ENCODE measurements around the gene PPP1R16B.
A peak's percentile ranks its signal among the peaks of the same experiment; 100 is the strongest.

PPP1R16B gene

DNA sequence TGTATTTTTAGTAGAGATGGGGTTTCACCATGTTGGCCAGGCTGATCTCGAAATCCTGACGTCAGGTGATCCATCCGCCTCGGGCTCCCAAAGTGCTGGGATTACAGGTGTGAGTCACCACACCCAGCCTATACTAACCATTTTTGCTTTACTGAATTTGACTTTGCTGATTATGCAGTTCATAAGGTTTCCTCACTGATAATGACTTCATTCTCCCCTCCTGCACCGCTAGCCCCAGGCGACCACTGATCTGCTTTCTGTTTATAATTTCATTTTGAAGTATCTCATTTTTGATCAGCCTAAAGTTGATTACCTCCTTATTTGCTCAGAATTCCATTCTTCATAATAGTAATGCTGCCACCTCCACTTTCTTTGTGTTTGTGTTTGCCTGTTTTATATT, 72.0 kb downstream of the PPP1R16B start:
- DNase-seq (ENCODE audit: low read depth, low spot score): no peak

DNA sequence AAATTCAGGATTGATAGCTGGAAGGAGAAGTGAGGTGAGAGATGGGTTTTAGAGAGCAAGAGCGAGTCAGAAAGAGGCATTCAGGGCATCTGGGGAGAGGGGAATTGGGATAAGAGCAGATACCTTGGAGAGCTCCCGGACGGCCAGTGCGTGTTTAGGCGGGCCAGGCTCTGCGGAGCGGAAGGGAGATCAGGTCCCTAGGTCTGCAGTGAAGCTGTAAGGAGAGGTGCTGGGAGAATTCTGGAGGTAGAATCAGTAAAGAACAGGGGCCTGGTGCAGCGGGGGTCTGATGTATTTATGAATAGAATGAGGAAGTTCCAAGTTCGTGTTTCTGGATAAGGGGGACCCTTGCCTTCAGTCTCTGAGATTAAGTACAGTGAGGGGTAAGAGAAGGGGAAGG, 73.4 kb downstream of the PPP1R16B start:
- no peak for DNase-seq (ENCODE audit: low read depth, low spot score)

DNA sequence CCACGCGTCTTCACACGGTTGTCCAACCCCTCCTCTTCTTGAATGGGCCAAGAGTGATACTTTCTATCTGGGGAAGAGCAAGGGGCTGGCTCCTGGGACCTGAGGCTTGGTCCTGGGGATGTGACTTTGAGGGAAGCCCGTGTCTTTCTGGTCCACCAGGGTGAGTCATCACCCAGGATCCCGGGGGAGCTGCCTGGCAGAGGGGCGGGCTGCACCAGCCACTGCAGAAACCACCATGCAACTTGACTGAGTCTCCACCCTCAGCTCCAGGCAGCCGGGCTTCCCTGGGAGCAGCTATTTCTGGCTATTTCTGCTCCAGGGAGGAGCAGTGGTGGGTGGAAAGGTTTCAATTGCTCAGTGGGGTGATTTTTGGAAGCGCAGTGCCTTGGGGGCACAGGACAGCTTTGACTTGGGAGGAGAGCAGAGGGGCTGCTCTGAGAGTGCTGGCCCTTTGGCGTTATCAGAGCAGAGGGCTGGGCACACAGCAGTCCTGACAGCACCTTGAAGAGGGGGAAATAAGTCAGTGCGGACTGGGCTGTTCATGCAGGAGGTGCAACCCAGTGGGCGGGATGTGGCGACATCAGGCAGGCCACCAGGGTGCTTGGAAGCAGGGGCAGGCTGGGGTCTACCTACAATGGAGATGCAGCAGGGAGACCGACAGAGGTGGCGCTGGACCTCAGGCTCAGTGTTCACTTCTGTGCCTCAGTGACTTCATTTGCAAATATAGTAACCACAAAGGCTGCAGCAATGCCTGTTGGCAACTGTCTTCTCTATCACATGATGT, 75.6 kb downstream of the PPP1R16B start:
- DNase-seq (ENCODE audit: low read depth, low spot score): no peak

DNA sequence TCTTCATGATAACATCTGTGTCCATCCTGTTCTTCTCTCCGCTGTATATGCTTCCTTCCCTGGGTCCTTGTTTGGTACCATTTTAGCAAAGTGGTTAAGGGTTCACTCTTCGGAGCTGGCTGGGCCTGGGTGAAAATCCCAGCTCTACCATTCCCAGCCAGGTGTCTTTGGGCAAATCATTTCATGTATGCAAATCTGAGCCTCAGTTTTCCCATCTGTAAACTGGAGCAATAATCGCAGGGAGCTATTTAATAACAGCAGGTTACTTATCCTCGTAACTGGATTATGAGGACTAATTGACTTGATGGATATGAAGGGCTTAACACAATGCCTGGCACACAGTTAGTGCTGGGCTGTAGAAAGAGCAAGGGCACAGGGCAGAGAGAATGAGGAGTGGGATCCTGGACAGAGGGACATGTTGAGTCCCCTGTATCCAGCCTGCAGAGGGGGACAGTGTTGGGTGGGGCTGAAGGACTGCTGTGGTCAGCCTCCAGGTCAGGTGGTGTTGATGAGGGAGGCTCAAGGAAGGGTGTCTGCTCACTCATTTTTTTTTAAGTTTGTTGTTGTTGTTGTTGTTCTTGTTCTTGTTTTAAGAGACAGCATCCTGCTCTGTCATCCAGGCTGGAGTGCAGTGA, 76.4 kb downstream of the PPP1R16B start:
- no peak for DNase-seq (ENCODE audit: low read depth, low spot score)

DNA sequence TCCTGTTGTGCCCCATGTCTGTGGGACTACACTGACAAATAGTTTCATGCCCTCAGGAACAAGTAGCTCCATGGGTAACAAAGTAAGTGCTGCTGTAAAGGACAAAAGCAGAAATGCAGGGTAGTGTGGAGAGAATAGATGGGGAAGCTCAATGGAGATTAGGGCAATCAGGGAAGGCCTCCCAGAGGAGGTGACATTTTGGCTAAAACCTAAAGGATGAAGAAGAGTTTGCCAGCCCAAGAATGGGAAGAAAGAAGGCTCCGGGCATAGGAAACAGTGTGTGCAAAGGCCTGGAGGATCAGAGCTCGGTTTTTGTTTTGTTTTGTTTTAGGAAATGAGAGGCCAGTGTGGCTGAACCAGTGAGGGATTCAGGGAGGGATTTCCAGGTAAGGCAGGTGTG, 77.1 kb downstream of the PPP1R16B start:
- DNase-seq (ENCODE audit: low read depth, low spot score): no peak

DNA sequence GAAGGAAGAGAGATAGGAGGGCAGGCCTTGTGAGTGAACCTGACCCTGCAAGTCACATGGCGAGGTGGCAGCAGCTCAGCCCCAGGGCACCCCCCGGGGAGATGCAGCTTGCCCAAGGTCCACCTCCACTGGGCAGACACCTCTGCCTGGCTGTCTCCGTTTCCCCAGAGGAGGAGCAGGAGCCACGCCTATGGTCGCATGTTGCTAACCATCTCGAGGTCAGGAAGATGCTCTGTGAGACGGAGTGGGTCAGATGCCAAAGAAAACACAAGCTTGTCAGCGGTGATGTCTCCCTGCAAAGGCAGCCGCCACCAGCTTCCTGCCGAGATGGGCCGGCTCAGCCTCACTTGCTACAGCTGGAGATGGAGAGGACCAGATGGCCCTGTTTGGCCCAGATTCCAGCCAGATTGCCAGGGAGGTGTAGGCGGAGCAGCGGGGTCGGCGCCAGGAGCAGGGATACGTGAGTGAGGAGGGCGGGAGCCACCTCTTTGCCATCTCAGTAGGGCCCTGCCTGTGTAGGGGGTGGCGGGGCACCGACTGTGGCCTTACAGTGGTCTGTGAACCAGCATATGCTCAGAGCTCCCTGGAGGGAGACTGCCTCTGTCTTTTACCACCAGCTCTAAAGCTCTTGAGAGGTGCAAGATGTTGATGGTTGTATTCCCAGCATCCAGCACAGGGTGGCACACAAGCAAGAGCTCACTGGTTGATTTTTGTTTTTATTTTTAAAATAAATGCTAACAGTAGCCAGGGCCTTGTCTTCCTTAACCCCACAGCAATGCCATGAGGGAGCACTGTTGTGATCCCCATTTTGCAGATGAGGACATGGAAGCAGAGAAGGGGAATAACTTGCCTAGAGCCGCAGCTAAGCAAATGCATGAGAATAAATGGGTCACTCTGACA, 77.8 kb downstream of the PPP1R16B start:
- no peak for DNase-seq (ENCODE audit: low read depth, low spot score)

DNA sequence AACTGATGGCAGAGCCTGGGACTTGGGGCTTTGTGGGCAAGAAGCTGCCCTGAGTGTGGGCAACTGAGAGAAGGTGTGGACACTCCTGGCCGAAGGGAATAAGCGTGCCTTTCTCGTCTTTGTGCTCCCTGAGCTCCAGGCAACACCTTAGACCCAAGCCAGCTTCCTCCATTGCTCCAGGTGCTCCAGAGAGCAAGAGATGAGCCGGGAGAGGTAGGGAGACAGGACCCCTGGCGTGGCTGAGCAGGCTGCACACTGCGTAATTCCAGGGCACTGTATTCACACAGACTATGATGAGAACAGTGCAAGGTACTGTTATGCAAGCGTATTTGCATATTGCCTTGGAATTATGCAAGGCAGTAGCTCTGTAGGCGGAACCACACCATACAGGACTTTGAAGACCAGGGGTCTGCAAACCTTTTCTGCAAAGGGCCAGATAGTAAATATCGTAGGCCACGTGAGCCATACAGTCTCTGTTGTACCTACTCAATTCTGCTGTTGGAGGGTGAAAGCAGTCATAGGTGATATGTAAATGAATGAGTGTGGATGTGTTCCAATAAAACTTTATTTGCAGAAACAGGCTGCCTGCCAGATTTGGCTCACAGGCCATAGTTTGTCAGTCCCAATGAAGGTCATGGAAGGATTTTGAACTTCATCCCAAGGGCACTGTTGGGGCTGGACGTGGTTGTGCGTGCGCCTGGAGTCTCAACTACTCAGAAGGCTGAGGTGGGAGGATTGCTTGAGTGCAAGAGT, 78.7 kb downstream of the PPP1R16B start:
- no peak for DNase-seq (ENCODE audit: low read depth, low spot score)

DNA sequence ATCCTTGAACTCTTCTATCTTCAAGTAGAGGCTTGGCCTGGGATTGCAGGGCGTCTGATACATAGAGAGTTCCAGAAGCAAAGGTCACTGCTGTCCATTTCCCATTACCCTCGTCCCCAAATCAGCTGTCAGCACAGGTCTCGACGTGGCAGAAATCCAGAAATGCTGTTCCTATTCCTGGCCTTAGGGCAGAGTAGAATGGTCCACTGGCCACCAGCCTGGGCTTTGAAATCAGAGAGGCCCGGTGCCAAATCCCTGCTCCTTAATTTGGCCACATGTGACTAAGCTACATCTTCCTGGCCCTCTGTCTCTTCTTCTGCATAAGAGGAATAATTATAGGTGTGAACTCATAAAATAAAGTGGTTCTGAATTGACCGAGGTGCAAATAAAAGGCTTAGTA, 79.9 kb downstream of the PPP1R16B start:
- DNase-seq (ENCODE audit: low read depth, low spot score): no peak

DNA sequence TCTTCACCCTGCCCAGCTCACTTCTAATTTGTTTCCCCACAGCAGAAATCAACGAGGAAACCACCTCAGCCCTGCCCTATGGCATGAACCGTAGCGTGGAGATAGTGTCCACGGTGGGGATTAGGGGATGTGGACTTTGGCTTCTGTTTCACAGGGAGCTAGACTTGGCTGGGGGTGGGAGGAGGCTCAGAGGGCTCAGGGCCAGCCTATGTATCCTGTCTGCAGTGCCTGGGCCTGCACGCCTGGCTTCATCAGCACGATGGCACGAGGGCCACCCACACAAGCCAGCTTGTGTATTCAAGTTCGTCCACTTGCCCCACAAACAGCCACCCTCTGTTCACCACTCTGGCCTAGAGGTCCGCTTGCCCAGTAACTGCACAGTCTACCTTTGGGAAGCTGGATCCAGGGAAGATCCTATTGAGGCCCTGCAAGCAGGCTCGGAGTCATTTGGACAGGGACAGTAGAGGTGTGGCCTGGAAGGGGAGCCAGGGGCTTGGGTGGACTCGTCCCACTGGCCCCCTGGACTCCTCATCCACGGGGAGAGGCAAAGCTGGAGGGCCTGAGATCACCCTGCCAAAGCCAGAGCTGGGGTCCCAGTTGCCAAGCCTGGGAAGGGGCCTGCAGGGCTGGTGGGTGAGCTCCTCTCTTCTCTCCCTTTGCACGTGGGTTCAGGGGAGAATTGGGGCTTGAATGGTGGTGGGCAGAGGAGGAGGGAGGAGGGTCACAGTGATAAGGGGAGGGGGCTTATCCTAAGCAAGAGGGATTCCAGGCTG, 82.7 kb downstream of the PPP1R16B start:
- no peak for DNase-seq (ENCODE audit: low read depth, low spot score)

DNA sequence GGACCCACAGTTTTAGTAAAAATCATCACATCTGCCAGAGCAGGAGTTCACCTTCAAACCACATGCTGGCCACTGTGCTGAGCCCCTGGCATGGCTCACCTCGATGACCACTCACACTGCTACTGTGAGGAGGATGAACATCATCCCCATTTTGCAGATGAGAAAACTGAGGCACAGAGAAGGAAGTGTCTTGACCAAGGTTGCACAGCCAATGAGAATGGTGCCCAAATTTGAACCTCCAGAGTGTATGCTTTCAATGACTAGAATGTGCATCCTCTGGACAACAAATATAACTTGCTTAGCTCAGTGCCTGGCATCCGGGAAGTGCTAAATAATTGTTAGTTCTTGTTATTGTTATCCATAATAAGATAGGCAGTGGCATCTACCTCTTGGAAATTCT, 83.6 kb downstream of the PPP1R16B start:
- no peak for DNase-seq (ENCODE audit: low read depth, low spot score)

DNA sequence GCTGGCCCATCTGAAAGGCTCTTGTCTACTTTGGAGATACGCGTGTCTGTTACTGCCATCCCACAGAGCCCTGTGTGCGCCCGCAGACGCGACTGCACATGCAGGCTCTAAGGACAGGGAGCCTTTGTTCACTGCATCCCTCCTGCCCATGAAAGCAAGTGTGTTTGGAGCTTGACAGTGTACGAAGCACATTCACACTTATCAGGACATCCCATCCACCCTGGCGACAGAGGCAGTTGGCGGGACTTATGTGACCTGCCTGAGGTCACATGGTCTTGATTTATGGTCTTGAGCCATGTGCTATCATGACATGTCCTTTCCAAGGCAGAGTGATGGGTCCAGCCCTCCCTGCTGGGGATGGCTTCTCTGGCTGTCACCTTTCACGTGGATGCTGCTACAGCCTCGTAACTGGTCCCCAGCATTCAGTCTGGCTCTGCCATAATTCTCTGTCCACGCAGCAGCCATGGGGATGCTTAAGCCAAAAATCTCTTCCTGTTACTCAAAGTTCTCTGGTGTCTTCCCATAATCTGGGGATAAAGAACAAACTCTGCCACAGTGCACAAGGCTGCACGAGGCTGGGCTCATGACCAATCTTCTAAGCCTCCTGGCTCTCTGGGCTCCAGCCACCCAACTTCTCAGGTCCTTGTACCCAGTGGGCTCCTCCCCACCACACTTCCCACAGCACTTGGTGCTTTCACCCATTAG, 84.4 kb downstream of the PPP1R16B start:
- no peak for DNase-seq (ENCODE audit: low read depth, low spot score)

DNA sequence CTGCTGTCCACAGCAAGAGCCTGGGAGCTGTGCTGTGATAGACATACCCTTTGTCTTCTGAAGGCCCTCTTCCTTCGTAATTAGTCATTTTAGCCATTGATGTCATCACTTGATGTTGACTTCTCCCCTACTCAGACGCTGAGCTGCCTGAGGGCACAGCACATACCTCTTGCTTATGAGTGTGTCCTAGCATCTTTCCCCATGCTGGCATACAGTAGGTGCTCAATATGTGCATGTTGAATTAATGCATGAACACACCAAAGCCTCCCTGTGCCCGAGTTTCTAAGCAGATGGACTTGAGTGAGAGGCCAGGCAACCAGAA, 85.0 kb downstream of the PPP1R16B start:
- DNase-seq (ENCODE audit: low read depth, low spot score): no peak

DNA sequence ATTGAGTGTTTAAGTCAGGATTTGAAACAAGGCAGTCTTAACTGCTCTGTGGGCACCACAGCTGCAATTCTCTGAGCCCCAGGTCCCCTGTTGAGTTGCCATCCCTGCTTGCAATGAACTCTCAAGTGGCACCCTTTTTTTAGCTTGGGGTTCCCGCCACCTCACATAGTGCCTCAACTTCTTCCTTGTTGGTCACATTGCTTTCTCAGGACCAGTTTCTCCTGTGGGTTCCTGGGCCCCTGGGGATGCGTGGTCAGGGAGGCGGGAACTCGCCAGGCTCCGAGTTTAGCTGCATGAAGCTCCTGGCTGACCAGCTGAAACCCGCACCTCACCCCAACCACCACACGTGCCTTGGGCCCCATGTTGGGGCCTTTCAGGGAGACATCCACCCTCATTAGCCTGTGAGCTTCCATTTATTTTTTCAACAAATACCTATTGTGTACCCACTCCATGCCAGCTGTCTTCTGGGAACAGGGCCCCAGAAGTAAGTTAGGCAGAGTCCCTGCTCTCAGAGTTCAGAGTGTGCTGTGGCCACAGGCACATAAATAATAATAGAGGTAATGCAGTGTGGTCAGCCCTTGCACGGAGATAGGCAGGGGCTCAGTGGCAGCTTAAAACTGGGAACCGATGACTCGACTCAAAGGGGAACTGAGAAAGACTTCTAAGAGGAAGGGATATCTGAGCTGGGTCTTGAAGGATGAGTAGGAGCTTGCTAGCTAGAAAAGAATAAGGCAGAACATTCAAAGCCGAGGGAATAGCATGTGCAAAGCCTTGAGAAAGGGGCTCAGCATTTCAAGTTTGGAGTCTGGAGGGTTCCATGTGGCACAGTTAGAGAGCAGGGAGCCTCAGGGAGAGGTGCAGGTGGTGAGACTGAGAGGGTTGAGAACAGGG, 86.8 kb downstream of the PPP1R16B start:
- DNase-seq (ENCODE audit: low read depth, low spot score): no peak

DNA sequence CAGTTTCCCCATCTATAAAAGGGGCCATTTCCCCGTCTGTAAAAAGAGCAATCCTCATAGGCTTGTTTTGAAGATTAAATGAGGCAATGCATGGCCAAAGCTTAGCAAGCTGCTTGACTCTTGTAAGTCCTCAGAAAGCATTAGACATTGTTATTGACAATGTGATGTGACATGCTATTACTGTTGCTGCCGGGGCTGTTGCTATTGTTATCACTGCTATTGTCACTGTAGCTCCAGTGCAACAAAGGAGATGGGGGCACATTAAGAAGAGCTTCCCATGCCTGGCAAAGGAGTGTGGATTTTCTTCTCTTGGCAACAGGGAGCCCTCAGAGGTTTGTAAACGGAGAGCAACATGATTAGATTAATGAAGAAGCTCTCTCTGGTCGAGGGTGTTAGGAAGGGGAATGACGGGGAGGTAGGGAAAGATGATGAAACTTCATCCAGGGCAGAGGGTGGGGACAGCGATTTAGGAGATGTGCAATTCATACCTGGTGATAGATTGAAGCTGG, 87.6 kb downstream of the PPP1R16B start:
- no peak for DNase-seq (ENCODE audit: low read depth, low spot score)

DNA sequence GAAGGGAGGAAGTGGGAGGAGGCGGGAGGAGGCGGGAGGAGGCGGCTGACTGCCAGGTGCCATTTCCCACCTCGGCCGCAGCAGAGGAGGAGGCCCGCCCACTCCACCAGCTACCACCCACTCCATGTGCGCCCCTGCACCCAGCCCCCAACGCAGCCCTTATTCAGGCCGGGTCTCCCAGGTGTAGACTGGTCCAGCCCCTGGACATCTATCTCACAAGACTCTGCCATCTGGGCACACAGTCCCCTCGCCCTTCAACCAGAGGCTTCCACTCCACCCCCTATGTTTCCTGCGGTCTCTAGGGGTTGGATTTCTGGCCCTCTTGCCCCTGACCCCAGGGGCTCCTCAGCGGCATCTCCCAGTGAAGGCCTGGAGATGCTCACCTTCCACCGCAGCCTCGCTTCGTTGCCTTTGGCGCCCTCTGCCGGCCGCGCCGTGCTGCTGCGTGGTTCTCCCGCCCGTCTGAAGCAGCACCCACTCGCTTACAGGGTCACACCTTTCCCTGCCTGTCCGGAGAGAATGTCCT, 88.1 kb downstream of the PPP1R16B start:
- peak; percentile 62 for DNase-seq (ENCODE audit: low read depth, low spot score)

DNA sequence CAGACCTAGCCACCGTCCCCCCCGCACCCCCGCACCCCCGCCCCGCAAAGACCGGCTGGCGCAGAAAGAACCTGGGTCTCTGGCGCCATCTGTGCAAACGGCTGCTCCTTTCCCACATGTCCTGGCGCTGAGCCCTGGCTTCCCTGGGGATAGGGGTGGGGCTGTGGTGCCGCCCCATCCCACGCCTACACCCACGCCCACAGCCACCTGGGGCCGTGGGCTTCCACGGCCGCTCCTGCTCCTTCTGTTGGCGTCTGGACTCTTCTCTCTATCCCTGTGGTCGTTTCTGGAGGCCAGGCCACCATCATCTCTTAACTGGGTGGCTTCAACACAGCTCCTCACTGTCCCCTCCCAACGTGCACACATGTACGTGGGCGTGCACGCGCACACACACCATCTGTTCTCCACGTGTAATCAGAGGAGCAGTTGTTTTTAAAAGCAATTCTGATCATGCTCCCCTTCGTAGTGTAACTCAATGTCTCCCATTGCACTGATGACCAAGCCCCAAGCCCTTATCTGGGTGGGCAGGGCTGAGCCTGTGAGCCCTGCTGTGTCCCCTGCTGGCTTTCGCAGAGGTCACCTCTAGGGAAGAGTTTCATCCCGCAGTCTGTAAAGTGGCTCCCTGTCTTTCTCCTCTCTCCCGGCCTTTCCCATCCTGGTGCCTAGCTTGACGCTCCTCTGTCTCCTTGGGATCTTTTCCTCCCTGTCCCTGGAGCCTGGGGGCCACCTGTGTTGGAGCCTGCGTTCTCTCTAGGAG, 88.8 kb downstream of the PPP1R16B start:
- DNase-seq (ENCODE audit: low read depth, low spot score): no peak

DNA sequence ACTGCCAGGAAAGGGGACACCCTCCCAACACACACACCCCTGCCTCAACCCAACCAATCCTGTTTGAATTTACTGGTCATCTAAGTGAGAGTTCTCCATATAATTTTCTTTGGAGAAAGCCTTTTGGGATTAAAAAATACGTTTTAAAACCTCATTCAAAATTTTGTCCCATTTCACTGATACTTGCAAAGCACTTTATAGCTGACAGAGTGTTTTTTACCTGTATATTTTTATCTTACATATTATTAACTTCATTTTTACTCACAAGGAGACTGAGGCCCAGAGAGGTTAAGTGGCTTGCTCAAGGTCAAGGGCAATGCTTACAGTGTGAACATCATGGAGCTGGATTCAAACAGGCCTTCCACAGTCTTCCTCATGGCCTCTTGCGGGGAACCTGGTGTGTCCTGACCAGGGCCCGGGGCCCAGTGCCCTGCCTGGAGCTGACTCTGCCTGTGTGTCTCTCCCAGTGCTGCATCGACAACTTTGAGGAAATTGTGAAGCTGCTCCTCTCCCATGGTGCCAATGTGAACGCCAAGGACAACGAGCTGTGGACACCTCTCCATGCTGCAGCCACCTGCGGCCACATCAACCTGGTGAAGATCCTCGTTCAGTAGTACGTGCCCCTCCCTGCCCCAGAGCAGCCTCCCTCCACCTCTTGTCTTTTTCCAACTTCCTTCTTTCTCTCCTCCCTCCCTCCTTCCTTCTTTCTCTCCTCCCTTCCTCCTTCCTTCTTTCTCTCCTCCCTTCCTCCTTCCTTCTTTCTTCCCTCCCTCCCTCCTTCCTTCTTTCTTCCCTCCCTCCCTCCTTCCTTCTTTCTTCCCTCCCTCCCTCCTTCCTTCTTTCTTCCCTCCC, 89.8 kb downstream of the PPP1R16B start:
- no peak for DNase-seq (ENCODE audit: low read depth, low spot score)
